Natural killer cell treated with Interleukin-12 subunit alpha and Interleukin-12 subunit beta and Interleukin-15 and Interleukin-18, amount 100 ng/mL, for 72 hours (primary cell): ENCODE results near the gene DLG1. TPM values are rescaled to one million over a fixed set of nuclear protein-coding genes. Genes with fewer than 3 reads are reported as not detected.
A peak's percentile ranks its signal among the peaks of the same experiment; 100 is the strongest.
"Not testable (repeated sequence)": the region's sequence is repeated elsewhere in the genome, so short reads cannot be mapped to it uniquely, and the experiment has no call there.

Experiments used
- ATAC-seq, 2 donors: fragments of 150-1000 bp; cut with Tn5 transposase in 1 of 2; sonication (Bioruptor Pico), chemical (Tn5 transposase) in 1 of 2; 2 replicates each; pipeline ENCODE4 v1.10.0; 2021
- DNase-seq: peaks from one replicate; pipeline ENCODE4 v3.0.0; 2022; ENCODE audit warnings: low spot score
- H3K27ac Mint-ChIP-seq, 2 donors: 1 replicate in 1 of 2; 2 replicates in 1 of 2; pipeline ENCODE4 v1.8.0; 2022; ENCODE audit warnings: mixed read lengths in 2 of 2, mild to moderate bottlenecking in 1 of 2, moderate library complexity in 1 of 2
- H3K27me3 Mint-ChIP-seq, 2 donors: 1 replicate in 1 of 2; 2 replicates in 1 of 2; pipeline ENCODE4 v1.8.0; 2022; ENCODE audit warnings: mixed read lengths in 2 of 2
- H3K36me3 Mint-ChIP-seq: one replicate; pipeline ENCODE4 v1.8.0; 2022; ENCODE audit warnings: mixed read lengths
- H3K4me1 Mint-ChIP-seq, 2 donors: 1 replicate in 1 of 2; 2 replicates in 1 of 2; pipeline ENCODE4 v1.8.0; 2022; ENCODE audit warnings: low read depth in 2 of 2, mixed read lengths in 2 of 2, mild to moderate bottlenecking in 1 of 2
- H3K4me3 Mint-ChIP-seq: one replicate; pipeline ENCODE4 v1.8.0; 2022; ENCODE audit warnings: mixed read lengths
- H3K9me3 Mint-ChIP-seq: 2 replicates; pipeline ENCODE4 v1.8.0; 2022; ENCODE audit warnings: mixed read lengths
- total RNA-seq, 2 donors: library from RNA; stranded (reverse); gene quantifications; one replicate each; pipeline ENCODE4 v1.2.3, GENCODE V29; 2022

Gene DLG1
- total RNA-seq, 2 donors from 2014 or later = 76.5 to 121 TPM

DNA sequence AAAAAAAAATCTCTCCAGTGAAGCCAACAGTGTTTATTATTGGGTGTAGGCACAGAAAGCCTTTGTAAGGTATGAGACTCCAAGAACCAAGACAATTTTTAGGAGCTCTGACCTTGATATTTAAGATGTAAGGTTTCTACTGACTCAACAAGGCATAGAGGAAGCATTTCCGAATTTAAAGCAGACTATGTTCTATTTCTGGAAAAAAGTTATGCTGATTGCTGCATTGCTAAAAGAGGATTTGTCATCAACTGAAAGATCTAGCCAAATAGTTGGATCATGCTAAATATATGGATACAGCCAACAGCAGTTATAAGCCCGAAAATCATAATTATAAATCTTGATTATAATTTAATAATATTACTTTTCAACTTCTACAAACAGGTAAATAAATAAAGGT is 215.5 kb downstream of the DLG1 start:
- DNase-seq (no peak), ATAC-seq (no peak)
- H3K36me3 Mint-ChIP-seq = no peaks in the 10 kb centered on the region
- no peaks in the 10 kb centered on the region for H3K27me3 Mint-ChIP-seq
- no peaks in the 10 kb centered on the region for H3K9me3 Mint-ChIP-seq
- H3K27ac Mint-ChIP-seq = no peak overlapping the region
- no peak overlapping the region for H3K4me3 Mint-ChIP-seq
- H3K4me1 Mint-ChIP-seq = peaks cover 8% of the 10 kb centered on the region in 2 donors

DNA sequence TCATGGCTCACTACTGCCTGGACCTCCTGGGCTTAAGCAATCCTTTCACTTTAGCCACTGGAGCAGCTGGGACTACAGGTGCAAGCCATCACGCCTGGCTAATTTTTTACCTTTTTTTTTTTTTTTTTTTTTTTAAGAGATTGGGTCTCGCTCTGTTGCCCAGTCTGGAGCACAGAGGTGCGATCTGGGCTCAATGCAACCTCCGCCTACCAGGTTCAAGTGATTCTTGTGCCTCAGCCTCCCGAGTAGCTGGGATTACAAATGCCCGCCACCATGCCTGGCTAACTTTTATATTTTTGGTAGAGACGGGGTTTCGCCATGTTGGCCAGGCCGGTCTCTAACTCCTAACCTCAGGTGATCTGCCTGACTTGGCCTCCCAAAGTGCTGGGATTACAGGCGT is 218.1 kb downstream of the DLG1 start:
- Mint-ChIP-seq H3K4me1 (peaks cover 8% of the 10 kb centered on the region in 2 donors), H3K27me3 (no peaks in the 10 kb centered on the region), H3K4me3 (no peak overlapping the region), H3K36me3 (no peaks in the 10 kb centered on the region), H3K9me3 (no peaks in the 10 kb centered on the region), H3K27ac (no peak overlapping the region)
- ATAC-seq (no peak), DNase-seq (no peak)

DNA sequence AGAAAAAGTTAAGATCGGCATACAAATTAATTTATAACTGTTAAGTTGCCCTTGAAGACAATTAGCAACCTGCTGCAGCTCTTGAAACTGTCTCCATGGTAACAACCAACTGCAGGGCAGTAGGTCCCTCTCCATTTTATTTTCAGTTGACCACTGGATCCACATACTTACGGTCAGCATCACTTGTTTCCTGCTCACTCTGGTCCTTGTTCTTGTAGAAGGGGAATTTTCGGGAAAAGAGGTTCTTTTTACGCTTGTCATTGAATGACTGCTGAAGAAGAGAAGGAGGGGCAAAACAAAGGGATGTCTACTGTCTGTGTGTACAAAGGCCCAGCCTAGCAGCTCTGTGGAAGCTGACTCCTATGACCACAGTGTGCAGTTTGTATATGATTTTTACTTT is 222.0 kb downstream of the DLG1 start:
- H3K4me1 Mint-ChIP-seq = no peaks in the 10 kb centered on the region
- no peak overlapping the region for H3K27ac Mint-ChIP-seq
- ATAC-seq (no peak), DNase-seq (no peak)
- H3K27me3 Mint-ChIP-seq = no peaks in the 10 kb centered on the region
- H3K9me3 Mint-ChIP-seq = no peaks in the 10 kb centered on the region
- no peak overlapping the region for H3K4me3 Mint-ChIP-seq
- peaks cover 10% of the 10 kb centered on the region for H3K36me3 Mint-ChIP-seq

DNA sequence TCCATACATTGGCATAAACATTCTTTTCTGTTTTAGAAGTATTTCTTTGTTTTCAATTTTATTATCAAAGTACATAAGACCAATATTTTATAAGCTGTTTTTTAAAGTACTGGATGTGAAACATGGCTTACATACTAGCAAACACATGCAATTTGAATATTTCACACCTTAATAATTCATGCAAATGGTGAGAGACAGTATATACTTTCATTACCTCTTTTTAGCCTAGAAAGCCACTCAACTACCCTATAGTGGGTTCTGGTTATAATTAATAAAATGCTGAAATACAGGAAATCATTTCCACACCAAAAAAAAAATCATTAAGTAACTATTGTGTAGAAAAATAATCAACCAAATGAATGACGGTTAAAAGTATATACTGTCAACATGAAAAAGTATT is 230.3 kb downstream of the DLG1 start:
- Mint-ChIP-seq H3K9me3 (no peaks in the 10 kb centered on the region), H3K4me3 (no peak overlapping the region), H3K27ac (no peak overlapping the region), H3K27me3 (no peaks in the 10 kb centered on the region), H3K36me3 (peaks cover 9% of the 10 kb centered on the region), H3K4me1 (no peaks in the 10 kb centered on the region)
- no peak for DNase-seq
- ATAC-seq = no peak

DNA sequence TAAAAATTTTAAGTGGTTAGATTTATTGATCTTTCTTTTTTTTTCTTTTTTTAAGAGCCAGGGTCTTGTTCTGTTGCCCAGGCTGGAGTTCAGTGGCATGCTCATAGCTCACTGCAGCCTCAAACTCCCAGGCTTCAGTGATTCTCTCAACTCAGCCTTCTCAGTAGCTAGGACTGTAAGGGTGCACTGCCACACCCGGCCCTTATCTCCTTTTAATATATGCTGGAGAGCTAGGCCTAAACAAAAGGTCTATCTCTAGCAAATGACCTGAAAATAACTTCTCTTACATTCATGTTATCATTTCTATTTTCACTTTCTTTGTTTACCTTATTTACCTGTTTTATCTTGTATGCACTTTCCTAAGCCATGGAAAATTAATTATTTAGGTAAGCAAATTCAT is 233.6 kb downstream of the DLG1 start:
- DNase-seq (no peak), ATAC-seq (no peak)
- peaks cover 6% of the 10 kb centered on the region for H3K36me3 Mint-ChIP-seq
- no peaks in the 10 kb centered on the region for H3K9me3 Mint-ChIP-seq
- no peaks in the 10 kb centered on the region for H3K4me1 Mint-ChIP-seq
- no peaks in the 10 kb centered on the region for H3K27me3 Mint-ChIP-seq
- no peak overlapping the region for H3K27ac Mint-ChIP-seq
- no peak overlapping the region for H3K4me3 Mint-ChIP-seq

DNA sequence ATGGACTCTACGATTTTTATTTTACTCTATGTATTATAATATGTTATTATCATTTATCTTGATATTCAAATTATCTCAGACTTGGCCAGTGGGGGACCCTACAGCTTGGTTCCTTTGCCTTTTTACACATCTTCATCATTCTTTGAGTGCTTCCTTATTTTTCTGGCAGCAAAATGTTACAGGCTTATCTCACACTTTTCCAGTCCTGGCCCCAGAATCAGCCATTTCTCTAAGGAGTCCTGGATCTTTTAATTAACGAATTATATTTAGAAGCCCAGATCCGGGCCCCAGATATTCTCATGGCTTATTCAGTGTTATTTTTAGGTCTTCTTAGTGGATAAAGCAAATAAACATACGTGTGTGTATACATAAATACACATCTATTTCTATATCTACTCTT is 236.0 kb downstream of the DLG1 start:
- H3K27me3 Mint-ChIP-seq = no peaks in the 10 kb centered on the region
- H3K9me3 Mint-ChIP-seq = no peaks in the 10 kb centered on the region
- DNase-seq = no peak
- H3K4me1 Mint-ChIP-seq = no peaks in the 10 kb centered on the region
- H3K4me3 Mint-ChIP-seq = no peak overlapping the region
- ATAC-seq = no peak
- H3K36me3 Mint-ChIP-seq = peaks cover 25% of the 10 kb centered on the region
- no peak overlapping the region for H3K27ac Mint-ChIP-seq

DNA sequence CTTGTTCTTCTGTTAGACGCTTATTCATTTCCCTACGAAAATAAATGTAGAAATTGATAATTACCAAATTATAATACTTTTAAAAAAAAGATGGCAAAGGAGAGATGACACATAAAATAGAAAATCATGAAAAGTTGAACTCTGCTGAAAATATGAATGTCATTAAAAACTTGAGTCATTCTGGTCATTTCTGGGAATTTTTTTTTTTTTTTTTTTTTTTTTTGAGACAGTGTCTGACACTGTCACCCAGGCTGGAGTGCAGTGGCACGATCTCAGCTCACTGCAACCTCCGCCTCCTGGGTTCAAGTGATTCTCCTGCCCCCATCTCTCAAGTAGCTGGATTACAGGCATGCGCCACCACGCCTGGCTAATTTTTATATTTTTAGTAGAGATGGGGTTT is 246.8 kb downstream of the DLG1 start:
- not testable (repeated sequence) for H3K36me3 Mint-ChIP-seq, H3K27me3 Mint-ChIP-seq, H3K4me1 Mint-ChIP-seq, H3K27ac Mint-ChIP-seq, H3K4me3 Mint-ChIP-seq, H3K9me3 Mint-ChIP-seq, ATAC-seq, DNase-seq

DNA sequence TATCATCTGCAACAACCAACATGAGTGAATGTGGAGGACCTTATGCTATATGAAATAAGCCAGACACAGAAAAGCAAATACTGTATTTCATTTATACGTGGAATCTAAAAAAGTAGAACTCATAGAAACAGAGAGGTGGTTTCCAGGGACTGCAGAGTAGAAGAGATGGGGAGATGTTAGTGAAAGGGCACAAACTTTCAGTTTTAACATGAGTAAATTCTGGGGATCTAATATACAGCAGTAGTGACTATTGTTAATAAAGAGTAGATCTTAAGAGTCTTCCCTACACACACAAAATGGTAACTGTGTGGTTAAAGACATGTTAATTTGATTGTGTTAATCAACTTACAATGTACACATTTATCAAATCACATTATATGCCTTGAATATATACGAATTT is 247.9 kb downstream of the DLG1 start:
- DNase-seq = no peak
- Mint-ChIP-seq H3K4me1 (peaks cover 7% of the 10 kb centered on the region in 2 donors), H3K27me3 (no peaks in the 10 kb centered on the region), H3K9me3 (no peaks in the 10 kb centered on the region), H3K27ac (peak overlapping the region; percentile 31 to 67), H3K4me3 (peak overlapping the region; percentile 41), H3K36me3 (peaks cover 6% of the 10 kb centered on the region)
- peak in 1 of 2 donors; percentile 70 for ATAC-seq

DNA sequence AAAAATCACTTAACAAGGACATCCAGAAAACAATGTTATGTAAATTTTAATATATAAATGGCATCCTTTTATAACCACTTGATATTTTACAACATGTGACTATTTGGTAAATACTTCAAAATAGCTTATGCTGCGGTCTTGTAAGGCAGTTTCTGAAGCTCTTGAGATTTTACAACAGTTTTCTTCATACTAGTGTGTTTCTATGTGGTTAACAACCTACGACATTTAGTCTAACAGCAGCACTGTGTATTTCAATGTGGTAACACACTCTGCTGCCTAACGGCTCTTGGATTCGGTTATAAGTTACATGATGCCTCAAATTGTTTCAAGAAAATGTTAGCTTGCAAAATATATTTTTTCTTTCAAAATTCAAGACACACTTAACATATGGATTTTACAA is 255.9 kb downstream of the DLG1 start:
- DNase-seq (no peak), ATAC-seq (no peak)
- H3K27ac Mint-ChIP-seq = no peak overlapping the region
- H3K36me3 Mint-ChIP-seq = peaks cover 10% of the 10 kb centered on the region
- H3K27me3 Mint-ChIP-seq = no peaks in the 10 kb centered on the region
- no peaks in the 10 kb centered on the region for H3K9me3 Mint-ChIP-seq
- H3K4me3 Mint-ChIP-seq = no peak overlapping the region
- H3K4me1 Mint-ChIP-seq = peaks cover 0 to 6% of the 10 kb centered on the region in 2 donors

DNA sequence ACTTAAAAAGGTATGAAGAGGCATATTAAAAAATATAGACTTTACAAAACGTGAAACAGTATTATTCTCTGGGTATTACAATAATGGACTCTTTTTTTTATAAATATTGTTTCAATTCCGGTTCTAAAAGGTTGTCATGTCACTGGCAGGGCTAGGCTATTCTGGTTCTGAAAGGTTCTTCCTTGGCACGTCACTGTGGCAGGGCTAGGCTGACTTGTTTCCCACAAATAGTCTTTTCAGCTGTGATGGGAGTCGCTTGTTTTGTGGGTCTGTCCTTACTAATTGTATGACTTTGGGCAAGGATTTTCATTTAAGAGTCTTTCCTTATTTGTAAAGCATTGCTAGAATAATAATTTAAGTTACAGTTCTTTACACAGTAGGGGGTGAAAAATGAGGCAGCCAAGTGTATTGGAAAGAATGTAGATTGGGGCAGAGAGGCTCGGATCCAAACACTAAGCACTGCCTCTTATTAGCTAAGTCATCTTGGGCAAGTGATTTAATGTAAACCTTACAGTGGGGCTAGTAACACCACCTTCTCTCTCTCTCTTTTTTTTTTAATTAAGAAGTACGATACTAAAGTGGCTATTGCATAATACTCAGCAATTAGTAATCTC is 256.4 kb downstream of the DLG1 start:
- no peak overlapping the region for H3K27ac Mint-ChIP-seq

DNA sequence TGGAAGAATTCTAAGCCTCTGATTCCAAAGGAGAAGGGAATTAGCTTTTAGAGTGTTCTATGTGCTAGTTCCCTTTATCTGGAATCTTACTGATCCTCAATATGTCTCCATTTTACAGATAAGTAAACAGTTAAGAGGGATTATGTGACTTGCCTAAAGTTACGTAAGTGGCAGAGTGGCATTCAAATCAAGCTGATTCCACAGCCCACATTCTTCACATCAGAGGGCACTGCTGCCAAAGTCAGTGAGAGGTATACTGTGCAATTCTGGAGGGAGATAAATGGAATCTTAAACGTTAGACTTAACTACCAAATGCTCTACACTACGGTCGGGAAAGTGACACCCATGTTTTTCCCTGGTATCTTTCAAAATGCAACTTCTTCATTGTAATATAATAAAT is 257.8 kb downstream of the DLG1 start:
- H3K36me3 Mint-ChIP-seq = peaks cover 5% of the 10 kb centered on the region
- no peaks in the 10 kb centered on the region for H3K9me3 Mint-ChIP-seq
- no peak overlapping the region for H3K27ac Mint-ChIP-seq
- peaks cover 0 to 4% of the 10 kb centered on the region in 2 donors for H3K4me1 Mint-ChIP-seq
- DNase-seq = no peak
- H3K4me3 Mint-ChIP-seq = no peak overlapping the region
- no peaks in the 10 kb centered on the region for H3K27me3 Mint-ChIP-seq
- ATAC-seq = no peak

More for the DNA sequence above, 256.4 kb downstream of the DLG1 start:
- Mint-ChIP-seq H3K27me3 (no peaks in the 10 kb centered on the region), H3K36me3 (peaks cover 10% of the 10 kb centered on the region), H3K4me3 (no peak overlapping the region), H3K9me3 (no peaks in the 10 kb centered on the region), H3K4me1 (peaks cover 0 to 4% of the 10 kb centered on the region in 2 donors)
- ATAC-seq (no peak), DNase-seq (no peak)

DNA sequence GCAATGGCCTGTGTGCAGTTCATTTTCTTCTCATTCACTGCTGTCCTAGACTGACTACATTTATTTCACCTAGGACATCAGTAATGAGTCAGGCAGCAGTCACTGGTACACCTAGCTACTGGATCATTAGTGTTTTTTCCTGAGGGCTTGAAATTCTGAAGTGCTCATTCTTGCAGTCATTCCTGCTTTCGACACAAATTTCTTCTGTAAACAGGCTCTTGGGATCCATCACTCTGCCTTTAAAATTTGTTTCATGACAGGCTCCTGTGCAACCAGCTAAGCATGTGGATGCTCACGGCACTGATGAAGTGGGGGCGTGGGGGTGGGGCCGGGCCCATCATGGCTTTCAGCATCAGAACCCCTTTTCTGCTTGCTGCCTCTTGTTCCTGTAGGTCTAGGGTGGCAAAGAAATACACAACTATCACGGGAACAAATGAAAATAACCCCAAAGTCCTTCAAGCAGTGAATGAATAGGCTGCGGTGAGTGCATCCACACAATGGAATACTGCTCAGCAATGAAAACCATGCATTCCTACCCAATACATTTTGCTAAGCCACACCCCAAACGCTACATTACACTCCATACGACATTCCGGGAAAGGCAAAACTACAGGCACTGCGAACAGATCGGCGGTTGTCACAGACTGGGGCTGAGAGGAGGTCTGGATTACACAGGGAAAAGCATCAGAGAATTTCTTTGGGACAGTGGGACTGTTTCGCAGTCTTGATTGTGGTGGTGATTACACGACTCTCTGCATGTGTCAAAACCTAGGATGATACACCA is 259.5 kb downstream of the DLG1 start:
- no peak overlapping the region for H3K27ac Mint-ChIP-seq
- peaks cover 2 to 8% of the 10 kb centered on the region in 2 donors for H3K27me3 Mint-ChIP-seq
- H3K36me3 Mint-ChIP-seq = no peaks in the 10 kb centered on the region
- ATAC-seq (no peak), DNase-seq (no peak)
- H3K4me3 Mint-ChIP-seq = no peak overlapping the region
- H3K9me3 Mint-ChIP-seq = no peaks in the 10 kb centered on the region
- peaks cover 5 to 10% of the 10 kb centered on the region in 2 donors for H3K4me1 Mint-ChIP-seq

DNA sequence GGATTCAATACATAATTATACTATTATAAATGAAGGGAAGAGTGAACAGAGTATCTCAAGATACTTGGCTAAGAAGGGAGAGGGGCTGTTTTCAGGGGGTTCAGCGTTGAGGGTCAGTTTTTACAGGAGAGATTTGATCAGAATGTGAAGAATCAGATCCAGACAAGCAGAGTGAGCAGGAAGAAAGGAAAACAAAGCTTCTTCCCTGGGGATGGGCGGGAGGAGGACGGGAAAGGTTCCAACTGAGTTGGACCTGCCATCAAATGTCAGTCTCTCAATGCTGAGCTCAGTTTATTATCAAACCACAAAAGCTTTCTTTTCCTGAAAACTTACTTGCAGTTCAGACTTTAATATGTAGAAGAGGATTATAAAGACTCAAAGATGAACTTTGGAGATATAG is 262.8 kb downstream of the DLG1 start:
- no peak for DNase-seq
- no peak for ATAC-seq
- H3K36me3 Mint-ChIP-seq = no peaks in the 10 kb centered on the region
- H3K4me1 Mint-ChIP-seq = peaks cover 5 to 12% of the 10 kb centered on the region in 2 donors
- no peak overlapping the region for H3K27ac Mint-ChIP-seq
- H3K9me3 Mint-ChIP-seq = no peaks in the 10 kb centered on the region
- peaks cover 5 to 8% of the 10 kb centered on the region in 2 donors for H3K27me3 Mint-ChIP-seq
- no peak overlapping the region for H3K4me3 Mint-ChIP-seq

DNA sequence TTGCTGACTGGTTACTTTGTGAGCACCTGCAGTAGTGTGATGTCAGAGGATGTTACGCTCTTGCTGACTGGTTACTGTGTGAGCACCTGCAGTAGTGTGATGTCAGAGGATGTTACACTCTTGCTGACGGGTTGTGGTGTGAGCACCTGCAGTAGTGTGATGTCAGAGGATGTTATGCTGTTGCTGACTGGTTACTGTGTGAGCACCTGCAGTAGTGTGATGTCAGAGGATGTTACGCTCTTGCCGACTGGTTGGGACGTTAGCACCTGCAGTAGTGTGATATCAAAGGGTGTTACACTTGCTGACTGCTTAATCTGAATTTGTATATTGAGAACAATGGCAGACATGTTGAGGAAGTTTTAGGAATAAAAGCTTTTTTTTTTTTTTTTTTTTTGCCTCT is 263.6 kb downstream of the DLG1 start:
- DNase-seq, H3K9me3 Mint-ChIP-seq, H3K4me3 Mint-ChIP-seq, ATAC-seq, H3K27me3 Mint-ChIP-seq, H3K27ac Mint-ChIP-seq, H3K36me3 Mint-ChIP-seq: not testable (repeated sequence)
- peaks cover 5 to 15% of the 10 kb centered on the region in 2 donors for H3K4me1 Mint-ChIP-seq
